Skin epidermis (tissue), 12 donors: ENCODE data around the gene REPS1.

Experiments
- H3K27ac ChIP-seq, 21 experiments: fragments of 200-600 bp; sonication (generic) in 11 of 21; one replicate each; pipeline ENCODE4 v1.5.0; 2020; ENCODE audit warnings: mild to moderate bottlenecking in 3 of 21, inconsistent platforms in 2 of 21, moderate library complexity in 2 of 21
- H3K4me3 ChIP-seq, 7 experiments: fragments of 200-600 bp; sonication (generic) in 2 of 7; one replicate each; pipeline ENCODE4 v1.5.0; 2020; ENCODE audit warnings: inconsistent platforms in 2 of 7, mild to moderate bottlenecking in 2 of 7, moderate library complexity in 1 of 7

The REPS1 gene

GRCh38 chr6:138882369-138883017 lies 105.6 kb downstream of the REPS1 start:
- no peak overlapping the region for H3K27ac ChIP-seq
- H3K4me3 ChIP-seq = no peak overlapping the region

GRCh38 chr6:138873191-138873590 lies 114.9 kb downstream of the REPS1 start:
- H3K4me3 ChIP-seq = no peak overlapping the region
- no peak overlapping the region for H3K27ac ChIP-seq

- no peak overlapping the region for H3K27ac ChIP-seq
- no peak overlapping the region for H3K4me3 ChIP-seq
Measured at GRCh38 chr6:138869398-138869797, 118.7 kb downstream of the REPS1 start.

- Histone ChIP-seq H3K4me3 (no peak overlapping the region), H3K27ac (no peak overlapping the region)
Measured at GRCh38 chr6:138868181-138868580, 119.9 kb downstream of the REPS1 start.

- no peak overlapping the region for H3K4me3 ChIP-seq
- no peak overlapping the region for H3K27ac ChIP-seq
Measured at GRCh38 chr6:138865480-138866109, 122.5 kb downstream of the REPS1 start.

- Histone ChIP-seq H3K27ac (no peak overlapping the region), H3K4me3 (no peak overlapping the region)
Measured at GRCh38 chr6:138864343-138864890, 123.6 kb downstream of the REPS1 start.

GRCh38 chr6:138863321-138863720 lies 124.7 kb downstream of the REPS1 start:
- no peak overlapping the region for H3K4me3 ChIP-seq
- no peak overlapping the region for H3K27ac ChIP-seq

GRCh38 chr6:138862456-138862855 lies 125.6 kb downstream of the REPS1 start:
- H3K4me3 ChIP-seq = no peak overlapping the region
- H3K27ac ChIP-seq = no peak overlapping the region

GRCh38 chr6:138857775-138858174 lies 130.3 kb downstream of the REPS1 start:
- no peak overlapping the region for H3K27ac ChIP-seq

GRCh38 chr6:138856654-138857053 lies 131.4 kb downstream of the REPS1 start:
- Histone ChIP-seq H3K4me3 (no peak overlapping the region), H3K27ac (no peak overlapping the region)

More at GRCh38 chr6:138857775-138858174, 130.3 kb downstream of the REPS1 start:
- no peak overlapping the region for H3K4me3 ChIP-seq
